Body of pancreas (tissue), 4 donors: Measurements from ENCODE around the gene C1orf167. TPM values are rescaled to one million over a fixed set of nuclear protein-coding genes. Genes with fewer than 3 reads are reported as not detected.

Source experiments
- ATAC-seq: fragments of 150-250 bp; one replicate; pipeline ENCODE4 v1.9.1; 2016
- DNase-seq, 4 donors: peaks; one replicate each; pipeline ENCODE4 v3.0.0-alpha.2; 2019
- H3K27ac ChIP-seq, 4 donors: fragments of 200-600 bp; sonication (generic); 1 replicate in 3 of 4; 2 replicates in 1 of 4; pipeline versions ENCODE4 v1.5.1 to v1.6.1; 2016 to 2019; ENCODE audit warnings: mild to moderate bottlenecking in 1 of 4, mixed read lengths in 1 of 4, moderate library complexity in 1 of 4
- H3K27me3 ChIP-seq, 2 donors: fragments of 200-600 bp; sonication (generic); one replicate each; pipeline ENCODE4 v1.6.0; 2016; ENCODE audit warnings: mild to moderate bottlenecking in 1 of 2
- H3K36me3 ChIP-seq, 2 donors: fragments of 200-600 bp; sonication (generic); replicated peaks in 1 of 2; 2 replicates each; pipeline ENCODE4 v1.5.1; 2016; ENCODE audit warnings: low read depth in 2 of 2; ENCODE audit not compliant: insufficient read depth in 1 of 2
- H3K4me1 ChIP-seq: fragments of 200-600 bp; sonication (generic); one replicate; pipeline ENCODE4 v1.6.0; 2016
- H3K4me3 ChIP-seq, 2 donors: fragments of 200-600 bp; sonication (generic); 1 replicate in 1 of 2; 2 replicates in 1 of 2; pipeline ENCODE4 v1.5.1; 2016 to 2019
- H3K9me3 ChIP-seq, 3 donors: fragments of 200-600 bp; sonication (generic); 1 replicate in 2 of 3; 2 replicates in 1 of 3; pipeline ENCODE4 v1.5.1; 2016
- POLR2A ChIP-seq, 3 donors: fragments of 450-650 bp; IDR thresholded peaks; one replicate each; pipeline ENCODE4 v1.6.1; 2016; ENCODE audit warnings: antibody characterized with exemption in 3 of 3, mild to moderate bottlenecking in 2 of 3
- WGBS, 2 donors: methylation state at CpG; one replicate each; pipeline ENCODE4 v1.1.5; 2017; 5-methylcytosine and 5-hydroxymethylcytosine counted together
- intact Hi-C: fragments of 100-400 bp; cut with DNase I; formaldehyde crosslinking; loops from one replicate; pipeline ENCODE4 v1.15.1; 2023
- total RNA-seq, 2 donors: library from RNA; depleted of rRNA; stranded (reverse); fragments of >200 nt; gene quantifications; one replicate each; pipeline ENCODE4 v1.1.0, GENCODE V29; 2016
- TF ChIP-seq, protein P1 (sequence below), 7 experiments: fragments of 450-650 bp in 4 of 7; fragments of 200-600 bp in 3 of 7; sonication (generic) in 3 of 7; IDR thresholded peaks; one replicate each; pipeline ENCODE4 v1.5.1; 2016 to 2019; ENCODE audit warnings: antibody characterized with exemption in 7 of 7

The C1orf167 gene
- total RNA-seq, 2 donors from 2014 or later: not detected

GRCh38 chr1:11719313-11720032 lies 42.5 kb upstream of the C1orf167 start:
- DNase-seq (peak; percentile 82 to 87 (median 85)), ATAC-seq (peak; percentile 86)
- TF ChIP-seq, protein P1, sequence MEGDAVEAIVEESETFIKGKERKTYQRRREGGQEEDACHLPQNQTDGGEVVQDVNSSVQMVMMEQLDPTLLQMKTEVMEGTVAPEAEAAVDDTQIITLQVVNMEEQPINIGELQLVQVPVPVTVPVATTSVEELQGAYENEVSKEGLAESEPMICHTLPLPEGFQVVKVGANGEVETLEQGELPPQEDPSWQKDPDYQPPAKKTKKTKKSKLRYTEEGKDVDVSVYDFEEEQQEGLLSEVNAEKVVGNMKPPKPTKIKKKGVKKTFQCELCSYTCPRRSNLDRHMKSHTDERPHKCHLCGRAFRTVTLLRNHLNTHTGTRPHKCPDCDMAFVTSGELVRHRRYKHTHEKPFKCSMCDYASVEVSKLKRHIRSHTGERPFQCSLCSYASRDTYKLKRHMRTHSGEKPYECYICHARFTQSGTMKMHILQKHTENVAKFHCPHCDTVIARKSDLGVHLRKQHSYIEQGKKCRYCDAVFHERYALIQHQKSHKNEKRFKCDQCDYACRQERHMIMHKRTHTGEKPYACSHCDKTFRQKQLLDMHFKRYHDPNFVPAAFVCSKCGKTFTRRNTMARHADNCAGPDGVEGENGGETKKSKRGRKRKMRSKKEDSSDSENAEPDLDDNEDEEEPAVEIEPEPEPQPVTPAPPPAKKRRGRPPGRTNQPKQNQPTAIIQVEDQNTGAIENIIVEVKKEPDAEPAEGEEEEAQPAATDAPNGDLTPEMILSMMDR (IDR thresholded peaks at IDR 0.05): peak; percentile 88 to 96 (median 95)
- TF ChIP-seq POLR2A (IDR thresholded peaks at IDR 0.05): peak in 2 of 3 donors; percentile 6 to 28
- intact Hi-C loops: loop anchor here (5.0 kb wide), 1 partner anchor 72 kb away; no protein-coding TSS in a partner anchor
- no peak overlapping the region for H3K4me3 ChIP-seq
- H3K27ac ChIP-seq: peak overlapping the region in 3 of 4 donors; percentile 11 to 71 (median 63)
- 5 to 26% methylated on average over 13 to 44 of the region's 44 CpGs for WGBS, 2 donors
- peaks cover 12% of the 10 kb centered on the region for H3K4me1 ChIP-seq
- H3K9me3 ChIP-seq: no peaks in the 10 kb centered on the region
- no peaks in the 10 kb centered on the region for H3K27me3 ChIP-seq
- H3K36me3 ChIP-seq: no peaks in the 10 kb centered on the region

DNA sequence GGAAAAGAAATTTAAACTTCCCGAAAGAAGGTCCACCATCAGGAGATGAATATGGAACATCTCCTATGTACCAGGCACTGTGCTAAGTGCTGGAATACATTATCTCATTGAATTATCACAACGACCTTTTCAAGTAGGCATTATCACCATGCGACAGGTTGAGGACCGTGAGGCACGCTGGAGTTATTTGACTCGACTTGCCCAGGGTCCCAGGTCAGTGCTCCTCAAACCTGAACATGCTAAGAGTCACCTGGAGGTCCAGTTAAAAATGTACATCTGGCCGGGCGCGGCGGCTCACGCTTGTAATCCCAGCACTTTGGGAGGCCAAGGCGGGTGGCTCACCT lies 42.0 kb upstream of the C1orf167 start:
- DNase-seq: no peak
- peaks cover 12% of the 10 kb centered on the region for H3K4me1 ChIP-seq
- no peaks in the 10 kb centered on the region for H3K36me3 ChIP-seq
- H3K9me3 ChIP-seq: no peaks in the 10 kb centered on the region
- no peak overlapping the region for H3K4me3 ChIP-seq
- WGBS, 2 donors: 41 to 45% methylated on average over 5 to 12 of the region's 12 CpGs
- ATAC-seq: no peak
- H3K27me3 ChIP-seq: no peaks in the 10 kb centered on the region
- TF ChIP-seq POLR2A (IDR thresholded peaks at IDR 0.05): no peak
- TF ChIP-seq, protein P1 (IDR thresholded peaks at IDR 0.05): peak in 1 of 7 experiments; percentile 16
- peak overlapping the region in 1 of 4 donors; percentile 63 for H3K27ac ChIP-seq
- intact Hi-C loops: no loop called here

DNA sequence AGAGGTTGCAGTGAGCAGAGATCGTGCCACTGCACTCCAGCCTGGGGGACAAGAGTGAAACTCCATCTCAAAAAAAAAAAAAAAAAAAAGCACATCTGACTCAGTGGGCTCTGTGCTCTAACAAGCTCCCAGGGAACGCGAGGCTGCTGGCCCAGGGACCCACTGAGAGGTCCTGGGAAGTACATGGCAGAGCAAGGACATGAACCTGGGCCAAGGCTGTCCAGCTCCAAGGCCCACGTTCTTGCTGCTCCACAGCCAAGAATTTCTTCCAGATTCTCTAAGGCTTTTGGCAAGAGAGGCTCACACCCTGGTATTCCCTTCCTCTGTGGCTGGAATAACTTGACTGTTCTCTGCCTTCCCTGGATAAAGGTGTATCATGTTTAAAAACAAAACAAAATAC lies 41.5 kb upstream of the C1orf167 start:
- Histone ChIP-seq H3K27me3 (no peaks in the 10 kb centered on the region), H3K4me3 (no peak overlapping the region), H3K27ac (no peak overlapping the region), H3K9me3 (no peaks in the 10 kb centered on the region), H3K36me3 (no peaks in the 10 kb centered on the region), H3K4me1 (peaks cover 12% of the 10 kb centered on the region)
- DNase-seq: no peak
- intact Hi-C loops: no loop called here
- no peak for TF ChIP-seq POLR2A (IDR thresholded peaks at IDR 0.05)
- TF ChIP-seq, protein P1 (IDR thresholded peaks at IDR 0.05): no peak
- no peak for ATAC-seq
- 48 to 64% methylated on average over 4 of the region's 4 CpGs for WGBS, 2 donors

GRCh38 chr1:11721311-11721710 lies 40.7 kb upstream of the C1orf167 start:
- Histone ChIP-seq H3K4me1 (peaks cover 12% of the 10 kb centered on the region), H3K4me3 (no peak overlapping the region), H3K27ac (no peak overlapping the region), H3K9me3 (no peaks in the 10 kb centered on the region), H3K36me3 (no peaks in the 10 kb centered on the region), H3K27me3 (no peaks in the 10 kb centered on the region)
- TF ChIP-seq, protein P1 (IDR thresholded peaks at IDR 0.05): no peak
- no peak for TF ChIP-seq POLR2A (IDR thresholded peaks at IDR 0.05)
- ATAC-seq (no peak), DNase-seq (no peak)
- intact Hi-C loops: no loop called here
- 35 to 46% methylated on average over 4 of the region's 4 CpGs for WGBS, 2 donors

- H3K9me3 ChIP-seq: no peaks in the 10 kb centered on the region
- no peak for TF ChIP-seq POLR2A (IDR thresholded peaks at IDR 0.05)
- TF ChIP-seq, protein P1 (IDR thresholded peaks at IDR 0.05): no peak
- 28 to 47% methylated on average over 2 of the region's 2 CpGs for WGBS, 2 donors
- no peak for ATAC-seq
- intact Hi-C loops: no loop called here
- no peaks in the 10 kb centered on the region for H3K36me3 ChIP-seq
- H3K27ac ChIP-seq: no peak overlapping the region
- H3K4me3 ChIP-seq: no peak overlapping the region
- no peaks in the 10 kb centered on the region for H3K27me3 ChIP-seq
- peaks cover 12% of the 10 kb centered on the region for H3K4me1 ChIP-seq
- DNase-seq: no peak
Observed at GRCh38 chr1:11722538-11722937, 39.5 kb upstream of the C1orf167 start.
